H1 (cell line): ENCODE results near the gene RRH. TPM values are rescaled to one million over a fixed set of nuclear protein-coding genes. Genes with fewer than 3 reads are reported as not detected.

Source experiments
- CTCF ChIA-PET: fragments of 300-600 bp; sonication (Branson Sonifier 250); formaldehyde crosslinking; loops from one replicate; lab custom pipeline; 2021; ENCODE audit not compliant: partially characterized antibody; lab: Charles Lee
- POLR2A ChIA-PET: fragments of 300-600 bp; sonication (Branson Sonifier 250); formaldehyde crosslinking; loops from one replicate; lab custom pipeline; 2021; ENCODE audit warnings: inconsistent platforms; ENCODE audit not compliant: partially characterized antibody; lab: Charles Lee
- DNase-seq, 2 experiments: peaks; one replicate each; pipeline versions ENCODE4 v3.0.0 to v3.0.0-alpha.2; 2010 to 2022; ENCODE audit warnings: low spot score in 2 of 2, low read depth in 1 of 2, mixed read lengths in 1 of 2
- FAIRE-seq: peaks from 2 replicates; lab custom pipeline; 2011; peaks lifted over from hg19 to GRCh38; lab: Jason Lieb, UNC
- H2AFZ ChIP-seq: 2 replicates; pipeline ENCODE4 v1.8.1; 2012; ENCODE audit warnings: low read length, inconsistent platforms
- H2AK5ac ChIP-seq: 2 replicates; pipeline ENCODE4 v1.6.1; 2013; ENCODE audit warnings: low read depth, low read length
- H2BK120ac ChIP-seq: replicated peaks from 2 replicates; pipeline ENCODE3; 2013; ENCODE audit warnings: low read depth, low read length, inconsistent platforms
- H2BK12ac ChIP-seq: 2 replicates; pipeline ENCODE4 v1.6.1; 2013; ENCODE audit warnings: low read depth, low read length
- H2BK15ac ChIP-seq: 2 replicates; pipeline ENCODE4 v1.6.1; 2013; ENCODE audit warnings: low read length
- H2BK20ac ChIP-seq: 2 replicates; pipeline ENCODE4 v1.6.1; 2013; ENCODE audit warnings: low read length
- H2BK5ac ChIP-seq: 2 replicates; pipeline ENCODE4 v1.6.1; 2013; ENCODE audit warnings: low read depth, low read length
- H3K14ac ChIP-seq: 2 replicates; pipeline ENCODE4 v1.6.1; 2013; ENCODE audit warnings: inconsistent platforms; ENCODE audit not compliant: insufficient read length
- H3K18ac ChIP-seq: 2 replicates; pipeline ENCODE4 v1.6.1; 2013; ENCODE audit warnings: low read length; ENCODE audit errors: extremely low read depth
- H3K23ac ChIP-seq: 2 replicates; pipeline ENCODE4 v1.6.1; 2013; ENCODE audit warnings: inconsistent platforms; ENCODE audit not compliant: insufficient read length
- H3K23me2 ChIP-seq: 2 replicates; pipeline ENCODE4 v1.6.1; 2013; ENCODE audit warnings: low read depth, low read length
- H3K27ac ChIP-seq: 2 replicates; pipeline ENCODE4 v1.6.1; 2011; ENCODE audit warnings: low read depth, low read length, inconsistent platforms
- H3K27me3 ChIP-seq, 4 experiments: replicated peaks in 1 of 4; 1 replicate in 1 of 4; 2 replicates in 3 of 4; pipeline versions ENCODE4 v1.6.1 to v1.8.1; 2011 to 2013; ENCODE audit warnings: low read length in 3 of 4, mild to moderate bottlenecking in 3 of 4, inconsistent platforms in 2 of 4, mixed read lengths in 2 of 4, moderate library complexity in 1 of 4; ENCODE audit not compliant: control insufficient read depth in 3 of 4, insufficient read depth in 3 of 4; ENCODE audit errors: extremely low read depth in 1 of 4
- H3K36me3 ChIP-seq, 4 experiments: 2 replicates each; pipeline versions ENCODE4 v1.6.1 to v1.8.1; 2011 to 2013; ENCODE audit warnings: mild to moderate bottlenecking in 4 of 4, low read length in 3 of 4, moderate library complexity in 2 of 4, control low read depth in 1 of 4, inconsistent platforms in 1 of 4; ENCODE audit not compliant: insufficient read depth in 4 of 4, control insufficient read depth in 2 of 4
- H3K4ac ChIP-seq: replicated peaks from 2 replicates; pipeline ENCODE3; 2013; ENCODE audit warnings: low read length, low read depth, mixed read lengths, inconsistent platforms; ENCODE audit not compliant: insufficient read length
- H3K4me1 ChIP-seq, 4 experiments: replicated peaks in 1 of 4; 1 replicate in 1 of 4; 2 replicates in 3 of 4; pipeline versions ENCODE4 v1.6.1 to v1.8.1; 2011 to 2013; ENCODE audit warnings: low read length in 3 of 4, inconsistent platforms in 2 of 4, mixed read lengths in 1 of 4; ENCODE audit not compliant: insufficient read depth in 4 of 4, control insufficient read depth in 3 of 4
- H3K4me2 ChIP-seq, 2 experiments: 2 replicates each; pipeline versions ENCODE4 v1.6.1 to v1.8.1; 2011 to 2013; ENCODE audit warnings: low read depth in 2 of 2, low read length in 2 of 2, control low read depth in 1 of 2, inconsistent platforms in 1 of 2, mild to moderate bottlenecking in 1 of 2; ENCODE audit not compliant: insufficient read depth in 1 of 2
- H3K4me3 ChIP-seq, 4 experiments: fragments of 200-600, 300-600 bp in 1 of 4; sonication (generic), shearing (Covaris generic), sonication (Bioruptor Twin) in 1 of 4; 2 replicates each; pipeline versions ENCODE4 v1.5.1 to v1.8.1; 2011 to 2016; ENCODE audit warnings: low read length in 4 of 4, low read depth in 3 of 4, control low read depth in 2 of 4, inconsistent platforms in 2 of 4, mild to moderate bottlenecking in 2 of 4, mixed read lengths in 1 of 4, moderate library complexity in 1 of 4; ENCODE audit not compliant: insufficient read depth in 2 of 4; ENCODE audit errors: extremely low read depth in 1 of 4
- H3K56ac ChIP-seq: replicated peaks from 2 replicates; pipeline ENCODE3; 2013; ENCODE audit warnings: low read depth, mild to moderate bottlenecking, mixed read lengths, low read length, inconsistent platforms; ENCODE audit not compliant: insufficient read length
- H3K79me1 ChIP-seq: 2 replicates; pipeline ENCODE4 v1.6.1; 2013; ENCODE audit warnings: low read depth, low read length, control low read depth
- H3K79me2 ChIP-seq, 2 experiments: 2 replicates each; pipeline versions ENCODE4 v1.6.1 to v1.8.1; 2012 to 2013; ENCODE audit warnings: low read length in 2 of 2, mild to moderate bottlenecking in 2 of 2, inconsistent platforms in 1 of 2; ENCODE audit not compliant: insufficient read depth in 2 of 2, control insufficient read depth in 1 of 2
- H3K9ac ChIP-seq, 4 experiments: replicated peaks in 1 of 4; 1 replicate in 1 of 4; 2 replicates in 3 of 4; pipeline versions ENCODE4 v1.6.1 to v1.8.1; 2011 to 2013; ENCODE audit warnings: low read depth in 3 of 4, low read length in 3 of 4, control low read depth in 2 of 4, mild to moderate bottlenecking in 2 of 4, moderate library complexity in 2 of 4, inconsistent platforms in 1 of 4; ENCODE audit errors: extremely low read depth in 1 of 4
- H3K9me3 ChIP-seq, 2 experiments: 2 replicates each; pipeline versions ENCODE4 v1.6.1 to v1.8.1; 2012 to 2013; ENCODE audit warnings: mild to moderate bottlenecking in 2 of 2, moderate library complexity in 2 of 2, control low read depth in 1 of 2, inconsistent platforms in 1 of 2, low read depth in 1 of 2, low read length in 1 of 2, mixed read lengths in 1 of 2; ENCODE audit not compliant: insufficient read depth in 2 of 2
- H4K20me1 ChIP-seq, 2 experiments: replicated peaks in 1 of 2; 2 replicates each; pipeline versions ENCODE3 to v1.8.1; 2011 to 2013; ENCODE audit warnings: inconsistent platforms in 2 of 2, low read length in 2 of 2, mild to moderate bottlenecking in 1 of 2; ENCODE audit not compliant: insufficient read depth in 2 of 2, control insufficient read depth in 1 of 2
- H4K5ac ChIP-seq: 2 replicates; pipeline ENCODE4 v1.6.1; 2013; ENCODE audit warnings: low read length, low read depth, mixed read lengths, inconsistent platforms; ENCODE audit not compliant: insufficient read length
- H4K8ac ChIP-seq: 2 replicates; pipeline ENCODE4 v1.8.0; 2013; ENCODE audit warnings: mild to moderate bottlenecking, moderate library complexity, low read length, inconsistent platforms; ENCODE audit not compliant: insufficient read depth; ENCODE audit errors: extremely low read depth
- H4K91ac ChIP-seq: replicated peaks from 2 replicates; pipeline ENCODE3; 2013; ENCODE audit warnings: low read length, mixed read lengths, inconsistent platforms; ENCODE audit not compliant: insufficient read length
- CBX5 ChIP-seq: fragments of 300-800, 300-1000 bp; sonication (generic); IDR thresholded peaks from 2 replicates; pipeline ENCODE4 v1.7.1; 2016; ENCODE audit warnings: antibody characterized with exemption, low read length, low read depth
- CHD2 ChIP-seq: IDR thresholded peaks from 2 replicates; pipeline ENCODE4 v1.6.1; 2012; ENCODE audit warnings: low read length, improper control_type of control experiment
- JUN ChIP-seq: IDR thresholded peaks from 2 replicates; pipeline ENCODE4 v1.6.1; 2011; ENCODE audit warnings: low read depth, mild to moderate bottlenecking, improper control_type of control experiment, low read length
- TAF1 ChIP-seq: IDR thresholded peaks from 2 replicates; pipeline ENCODE4 v1.6.1; 2011; ENCODE audit warnings: mild to moderate bottlenecking, low read depth, low read length
- TEAD4 ChIP-seq: IDR thresholded peaks from 2 replicates; pipeline ENCODE4 v1.6.1; 2012; ENCODE audit warnings: low read depth, low read length, inconsistent platforms, mixed read lengths
- WGBS, 2 experiments: shearing (Covaris generic) in 1 of 2; methylation state at CpG; one replicate each; pipeline versions ENCODE4 v1.1.6 to v1.1.7; 2013 to 2015; ENCODE audit warnings: low lambda C conversion rate in 2 of 2, mixed read lengths in 2 of 2, inconsistent platforms in 1 of 2, low coverage in 1 of 2, missing lambda C conversion rate in 1 of 2; ENCODE audit not compliant: insufficient replicate concordance in 2 of 2, insufficient coverage in 1 of 2, insufficient read length in 1 of 2; ENCODE audit errors: extremely low coverage in 1 of 2, missing lambda C conversion rate in 1 of 2; 5-methylcytosine and 5-hydroxymethylcytosine counted together
- polyA plus RNA-seq, 7 experiments: library from polyadenylated mRNA; depleted of rRNA in 3 of 7; stranded (reverse) in 5 of 7; unstranded in 2 of 7; fragments of >200 nt in 5 of 7; fragments of 200-250 nt in 2 of 7; gene quantifications; 1 replicate in 5 of 7; 2 replicates in 1 of 7; 4 replicates in 1 of 7; pipeline versions ENCODE4 v1.2.1 to v1.2.3, GENCODE V29; 2011 to 2013; ENCODE audit warnings: missing spikeins in 2 of 7, mixed read lengths in 2 of 7
- total RNA-seq: library from RNA; stranded (reverse); fragmentation: NEBNext Ultra II Directional; extraction: Animal tissue kit (Norgen Biotek cat#: 25700); gene quantifications from 2 replicates; pipeline ENCODE4 v1.2.1, GENCODE V29; 2021

Gene RRH
- total and polyA plus RNA-seq, 2 of the 8 experiments (the other 6 are each of a cell fraction or from before 2014, with no cell fraction given), result 0.38 TPM; not detected in 1

DNA sequence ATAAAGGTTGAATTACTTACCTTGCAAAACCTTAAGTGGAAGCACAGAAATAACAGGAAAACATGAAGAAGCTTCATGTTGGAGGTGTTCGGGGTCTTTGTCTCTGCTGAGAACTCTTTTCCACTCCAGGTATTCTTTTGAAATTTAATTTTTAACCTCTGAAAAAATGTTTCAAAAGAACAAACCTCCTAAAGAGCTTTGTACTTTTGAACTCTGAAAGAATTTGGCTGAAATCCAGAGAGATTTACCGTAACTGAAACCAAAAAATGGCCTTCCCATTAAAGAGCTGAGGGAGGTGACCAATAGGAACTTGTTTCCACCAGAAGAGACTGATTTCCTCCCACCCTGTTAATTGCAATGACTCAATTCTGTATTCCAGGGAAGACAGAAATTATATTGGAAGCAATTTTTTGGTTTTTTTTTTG, 25.9 kb upstream of the RRH start, which contains the start of gene CFI:
TSS of gene CFI (minus strand) at position 105 of the 425 bp plus-strand sequence. CDS start at position 77, 28 bp downstream.
- Histone ChIP-seq H2BK15ac (no peak within 1 kb of the TSS), H4K91ac (no peak within 1 kb of the TSS), H3K27ac (no peak within 1 kb of the TSS), H2BK5ac (no peak within 1 kb of the TSS), H2BK20ac (no peak within 1 kb of the TSS), H3K27me3 (no peaks in the 10 kb centered on the region), H3K18ac (no peak within 1 kb of the TSS), H4K20me1 (no peaks in the 10 kb centered on the region), H3K14ac (no peak within 1 kb of the TSS), H3K23me2 (no peaks in the 10 kb centered on the region), H4K5ac (no peak within 1 kb of the TSS), H4K8ac (no peak within 1 kb of the TSS), H3K79me2 (no peaks in the 10 kb centered on the region), H3K4me2 (no peak within 1 kb of the TSS), H3K4ac (no peak within 1 kb of the TSS), H3K4me3 (no peak within 1 kb of the TSS), H2AK5ac (no peak within 1 kb of the TSS), H3K23ac (no peak within 1 kb of the TSS), H3K79me1 (no peaks in the 10 kb centered on the region), H3K9me3 (no peaks in the 10 kb centered on the region), H3K9ac (no peak within 1 kb of the TSS), H2BK12ac (no peak within 1 kb of the TSS), H2AFZ (no peak within 1 kb of the TSS), H2BK120ac (no peak within 1 kb of the TSS), H3K36me3 (no peaks in the 10 kb centered on the region), H3K56ac (no peak within 1 kb of the TSS), H3K4me1 (no peaks in the 10 kb centered on the region)
- DNase-seq, result no peak
- no peak for FAIRE-seq
- 85% methylated on average over 2 of the region's 2 CpGs; no CpG with 5 or more reads in 1 of the 2 experiments for WGBS, 2 experiments
- ChIA-PET POLR2A (no interaction called here), CTCF (interaction anchor here (1.4 kb wide), 1 partner anchor 98 kb away, joined by 4 read pairs; the partner anchor contains the start of gene CASP6)
- TF ChIP-seq JUN, result no peak
- TF ChIP-seq TAF1, result no peak
- TF ChIP-seq CHD2, result no peak
- TF ChIP-seq TEAD4, result no peak
- TF ChIP-seq CBX5, result no peak
